ENCODE measurements around the gene SYTL1.

The SYTL1 gene, protein sequence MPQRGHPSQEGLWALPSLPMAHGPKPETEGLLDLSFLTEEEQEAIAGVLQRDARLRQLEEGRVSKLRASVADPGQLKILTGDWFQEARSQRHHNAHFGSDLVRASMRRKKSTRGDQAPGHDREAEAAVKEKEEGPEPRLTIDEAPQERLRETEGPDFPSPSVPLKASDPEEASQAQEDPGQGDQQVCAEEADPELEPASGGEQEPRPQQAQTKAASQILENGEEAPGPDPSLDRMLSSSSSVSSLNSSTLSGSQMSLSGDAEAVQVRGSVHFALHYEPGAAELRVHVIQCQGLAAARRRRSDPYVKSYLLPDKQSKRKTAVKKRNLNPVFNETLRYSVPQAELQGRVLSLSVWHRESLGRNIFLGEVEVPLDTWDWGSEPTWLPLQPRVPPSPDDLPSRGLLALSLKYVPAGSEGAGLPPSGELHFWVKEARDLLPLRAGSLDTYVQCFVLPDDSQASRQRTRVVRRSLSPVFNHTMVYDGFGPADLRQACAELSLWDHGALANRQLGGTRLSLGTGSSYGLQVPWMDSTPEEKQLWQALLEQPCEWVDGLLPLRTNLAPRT

DNA sequence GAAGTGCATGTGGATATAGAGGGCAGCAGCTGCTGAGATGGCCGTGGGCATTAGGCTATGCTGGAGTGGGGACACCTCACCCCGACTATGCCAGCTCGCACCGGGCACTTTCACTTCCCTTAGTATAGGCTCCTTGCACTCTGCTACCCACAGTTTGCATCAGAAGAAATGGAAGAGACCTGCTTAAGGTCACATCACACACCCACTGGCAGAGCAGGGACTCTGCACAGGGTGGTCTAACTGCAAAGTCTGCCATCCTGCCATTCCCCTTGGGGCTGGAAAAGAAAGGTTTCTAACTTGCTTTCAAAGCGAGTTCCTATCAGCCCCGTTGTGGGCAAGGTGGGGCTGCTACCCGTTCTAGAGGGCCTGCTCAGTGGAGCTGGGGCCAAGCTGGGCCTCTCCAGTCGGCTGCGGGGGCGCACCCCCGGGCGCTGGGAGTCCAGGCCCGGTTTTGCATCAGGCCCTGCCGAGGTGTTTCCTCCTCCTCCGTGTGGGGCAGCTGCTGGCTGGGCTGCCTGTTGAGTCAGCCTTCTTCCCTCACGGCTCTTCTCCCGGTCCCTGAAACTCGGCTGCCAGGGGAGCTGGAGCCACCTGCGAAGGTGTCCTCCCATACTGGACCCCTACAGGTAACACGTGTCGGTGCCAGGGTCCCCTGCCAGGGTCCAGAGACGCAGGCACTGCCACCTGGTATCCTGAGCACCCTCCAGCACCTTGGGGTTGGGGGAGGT, at the start of gene SYTL1:
Gene SYTL1, plus strand, starts transcription at position 498 of the 728 bp plus-strand sequence. CDS start 3,313 bp downstream, outside the sequence.
- peak; percentile 52 for DNase-seq (ENCODE audit: low read depth)

DNA sequence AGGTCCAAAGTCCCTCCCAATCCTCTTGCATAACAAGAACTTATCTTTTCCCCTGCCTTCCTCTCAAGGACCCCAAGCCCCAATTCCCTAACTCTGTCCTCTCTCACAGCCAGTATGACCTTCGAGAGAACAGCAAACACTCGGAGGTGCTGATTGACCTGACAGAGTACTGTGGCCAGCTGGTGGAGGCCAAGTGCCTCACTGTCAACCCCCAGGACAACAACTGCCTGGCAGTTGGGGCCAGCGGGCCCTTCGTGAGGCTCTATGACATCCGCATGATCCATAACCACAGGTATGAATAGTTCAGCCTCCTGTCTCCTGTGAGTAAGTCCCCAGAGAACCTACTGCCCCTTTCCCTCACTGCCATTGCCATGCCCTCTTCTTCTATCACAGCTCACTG, 49.7 kb upstream of the SYTL1 start:
- DNase-seq (ENCODE audit: low read depth): no peak

DNA sequence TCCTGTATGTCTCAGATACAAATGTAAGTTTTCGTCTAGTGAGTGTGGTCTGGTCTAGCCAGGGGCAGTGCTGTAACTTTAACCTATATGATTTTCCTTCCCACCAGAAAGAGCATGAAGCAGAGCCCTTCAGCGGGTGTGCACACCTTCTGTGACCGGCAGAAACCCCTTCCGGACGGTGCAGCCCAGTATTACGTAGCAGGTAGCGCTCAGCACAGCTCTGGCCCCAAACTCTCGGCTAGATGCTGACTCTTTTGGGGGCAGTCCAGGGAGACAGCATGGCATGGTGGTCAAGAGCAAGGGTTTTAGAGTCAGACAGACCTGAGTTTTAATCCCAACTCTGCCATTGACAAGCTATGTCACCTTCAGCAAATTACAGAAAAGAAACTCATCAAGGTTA, 47.9 kb upstream of the SYTL1 start:
- no peak for DNase-seq (ENCODE audit: low read depth)

DNA sequence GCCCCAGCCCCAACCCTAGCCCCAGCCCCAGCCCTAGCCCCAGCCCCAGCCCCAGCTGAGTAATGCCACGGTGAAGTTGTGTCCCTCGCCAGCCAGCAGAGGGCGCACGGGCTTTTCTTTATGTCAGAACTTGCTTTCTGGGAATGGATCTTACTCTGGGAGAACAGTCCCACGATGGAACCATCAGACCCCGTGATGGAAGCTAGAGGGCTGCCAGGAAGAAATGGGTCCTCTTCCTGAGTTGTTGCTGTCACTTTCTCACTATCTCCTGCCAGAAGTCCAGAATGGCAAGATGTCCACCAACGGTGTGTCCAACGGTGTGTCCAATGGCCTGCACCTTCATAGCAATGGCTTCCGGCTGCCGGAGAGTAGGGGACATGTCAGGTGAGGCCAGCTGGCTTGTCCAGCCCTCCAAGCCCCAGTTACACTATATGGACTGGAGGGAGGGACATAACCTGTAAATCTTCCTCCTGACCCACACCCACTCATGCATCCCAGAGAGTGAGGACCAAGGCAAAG, 45.0 kb upstream of the SYTL1 start:
- DNase-seq (ENCODE audit: low read depth): peak; percentile 24

DNA sequence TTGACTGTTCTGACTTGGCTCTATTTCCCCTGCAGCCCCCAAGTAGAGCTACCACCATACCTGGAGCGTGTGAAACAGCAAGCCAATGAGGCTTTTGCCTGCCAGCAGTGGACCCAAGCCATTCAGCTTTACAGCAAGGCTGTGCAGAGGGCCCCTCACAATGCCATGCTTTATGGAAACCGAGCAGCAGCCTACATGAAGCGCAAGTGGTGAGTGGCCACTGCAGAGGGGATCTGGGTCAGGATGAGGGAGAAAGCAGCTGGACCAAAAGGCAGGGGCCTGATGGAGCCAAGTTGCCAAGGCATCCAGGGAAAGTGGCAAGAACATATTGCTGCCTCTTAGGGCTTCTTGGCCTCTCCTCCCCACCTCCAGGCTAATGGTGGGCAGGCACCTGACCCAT, 43.9 kb upstream of the SYTL1 start:
- no peak for DNase-seq (ENCODE audit: low read depth)

DNA sequence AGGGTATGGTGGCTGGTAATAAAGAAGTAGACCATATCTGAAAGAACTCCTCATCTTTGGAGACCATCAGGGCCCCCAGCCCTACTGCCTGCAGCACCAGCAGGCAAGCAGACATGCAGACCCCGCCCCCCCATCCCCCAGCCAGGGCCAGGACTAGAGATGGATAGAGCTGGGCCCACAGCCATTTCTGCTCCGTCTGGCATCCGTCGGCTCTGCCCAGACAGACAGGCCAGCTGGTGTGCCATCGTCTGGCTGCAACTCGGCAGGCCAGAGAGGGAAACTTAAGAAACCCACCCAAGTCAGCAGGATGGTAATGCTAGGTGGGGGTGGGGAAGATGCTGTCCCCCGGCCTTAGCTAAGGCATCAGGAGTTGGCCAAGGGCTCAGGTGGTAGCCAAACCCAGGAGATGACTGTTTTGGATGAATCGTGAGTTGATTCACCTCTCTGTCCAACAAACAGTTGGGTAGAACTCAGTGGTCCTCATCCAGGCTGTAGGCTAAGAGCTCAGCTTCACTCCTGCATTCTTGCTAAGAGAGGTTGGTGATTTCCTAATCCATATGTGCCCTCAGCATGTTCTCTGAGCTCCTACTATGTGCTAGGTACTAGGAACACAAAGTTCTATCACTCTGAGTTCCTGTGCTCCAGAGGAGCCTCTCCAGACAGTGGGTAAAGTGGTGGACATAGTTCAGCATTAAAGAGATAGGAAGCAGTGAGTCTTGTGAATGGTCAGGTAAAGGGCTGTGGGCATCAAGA, 43.0 kb upstream of the SYTL1 start:
- DNase-seq (ENCODE audit: low read depth): no peak

DNA sequence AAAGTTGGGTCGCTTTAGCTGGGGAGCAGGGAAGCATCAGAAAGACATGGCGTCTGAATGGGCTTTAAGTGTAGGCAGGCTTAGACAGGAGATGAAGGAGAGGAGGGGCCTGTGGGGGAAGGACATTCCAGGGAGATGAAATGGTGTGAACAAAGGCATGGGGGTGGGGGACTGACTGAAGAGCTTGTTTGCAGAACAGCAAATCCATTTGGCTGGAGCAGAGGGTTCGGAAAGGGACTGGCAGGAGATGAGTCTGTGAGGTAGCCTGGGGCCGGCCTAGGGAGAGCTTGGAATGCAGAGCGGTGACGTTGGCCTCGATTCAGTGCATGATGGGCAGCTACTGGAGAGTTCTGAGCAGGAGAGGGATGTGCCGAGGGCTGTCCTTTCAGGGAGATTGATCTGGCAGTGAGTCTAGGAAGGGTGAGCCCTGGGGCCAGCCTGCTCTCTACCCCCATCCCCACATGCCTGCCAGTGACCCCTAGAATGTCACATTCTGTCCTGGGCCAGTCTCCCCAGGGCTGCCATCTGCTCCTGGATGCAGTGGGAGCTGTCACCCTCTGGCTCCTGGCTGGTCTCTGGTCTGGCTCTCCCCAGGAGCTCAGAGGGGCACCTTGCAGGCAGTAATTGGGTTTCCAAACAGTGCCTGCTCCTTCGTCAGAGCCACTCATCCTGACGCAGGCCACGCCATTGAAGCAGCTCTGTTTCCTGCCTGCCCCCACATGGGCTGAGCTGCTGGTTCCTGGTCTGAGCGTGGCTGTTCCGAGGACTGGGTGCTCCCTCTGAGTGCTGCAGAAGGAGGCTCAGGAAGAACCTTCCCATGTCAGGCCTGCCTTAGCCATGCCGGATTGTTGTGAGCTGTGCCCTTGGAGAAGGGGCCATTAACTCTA, 42.2 kb upstream of the SYTL1 start:
- no peak for DNase-seq (ENCODE audit: low read depth)

DNA sequence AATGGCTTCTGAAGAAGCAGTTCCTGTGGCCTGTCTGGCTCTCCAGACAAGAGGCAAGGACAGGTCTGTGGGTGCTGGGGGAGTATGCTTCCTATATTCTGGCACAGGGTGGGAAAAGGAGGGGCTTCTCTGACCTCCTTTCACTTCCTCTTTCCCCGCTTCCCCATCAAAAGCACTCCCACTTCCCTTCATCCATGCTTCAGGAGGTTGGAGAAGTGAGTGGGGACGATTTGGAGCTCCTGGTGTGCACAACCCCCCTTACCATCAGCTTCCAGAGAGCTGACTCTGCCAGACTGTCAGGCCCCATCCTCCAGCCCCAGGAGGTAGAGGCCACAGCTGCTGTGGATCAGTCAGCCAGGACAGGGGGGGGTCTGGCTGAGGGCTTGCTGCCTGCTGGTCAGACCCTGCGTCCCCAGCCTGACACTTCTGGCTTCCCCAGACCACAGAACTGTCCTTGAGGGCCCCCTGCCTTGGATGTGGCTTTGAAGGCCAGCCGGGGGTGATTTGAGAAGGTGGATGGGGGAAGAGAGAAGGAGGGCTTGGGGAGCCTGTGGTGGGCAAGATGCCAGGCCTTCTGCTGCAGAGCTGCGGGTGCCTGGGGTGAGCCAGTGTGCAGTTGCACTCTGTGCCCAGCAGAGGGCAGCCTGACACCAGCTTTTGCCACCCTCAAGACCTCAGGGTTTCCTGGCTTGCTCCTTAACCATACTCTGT, 41.3 kb upstream of the SYTL1 start:
- peak; percentile 55 for DNase-seq (ENCODE audit: low read depth)

DNA sequence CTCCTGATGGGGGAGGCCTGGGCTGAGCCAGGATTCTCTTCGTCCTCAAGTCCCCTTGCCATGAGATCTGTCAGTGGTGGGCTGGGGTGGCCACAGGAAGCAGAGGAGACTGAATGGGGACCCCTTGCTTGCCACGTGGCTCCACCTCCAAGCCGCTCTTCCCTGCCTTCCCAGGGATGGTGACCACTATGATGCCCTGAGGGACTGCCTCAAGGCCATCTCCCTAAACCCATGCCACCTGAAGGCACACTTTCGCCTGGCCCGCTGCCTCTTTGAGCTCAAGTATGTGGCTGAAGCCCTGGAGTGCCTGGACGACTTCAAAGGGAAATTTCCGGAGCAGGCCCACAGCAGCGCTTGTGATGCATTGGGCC, 40.8 kb upstream of the SYTL1 start:
- DNase-seq (ENCODE audit: low read depth): no peak

DNA sequence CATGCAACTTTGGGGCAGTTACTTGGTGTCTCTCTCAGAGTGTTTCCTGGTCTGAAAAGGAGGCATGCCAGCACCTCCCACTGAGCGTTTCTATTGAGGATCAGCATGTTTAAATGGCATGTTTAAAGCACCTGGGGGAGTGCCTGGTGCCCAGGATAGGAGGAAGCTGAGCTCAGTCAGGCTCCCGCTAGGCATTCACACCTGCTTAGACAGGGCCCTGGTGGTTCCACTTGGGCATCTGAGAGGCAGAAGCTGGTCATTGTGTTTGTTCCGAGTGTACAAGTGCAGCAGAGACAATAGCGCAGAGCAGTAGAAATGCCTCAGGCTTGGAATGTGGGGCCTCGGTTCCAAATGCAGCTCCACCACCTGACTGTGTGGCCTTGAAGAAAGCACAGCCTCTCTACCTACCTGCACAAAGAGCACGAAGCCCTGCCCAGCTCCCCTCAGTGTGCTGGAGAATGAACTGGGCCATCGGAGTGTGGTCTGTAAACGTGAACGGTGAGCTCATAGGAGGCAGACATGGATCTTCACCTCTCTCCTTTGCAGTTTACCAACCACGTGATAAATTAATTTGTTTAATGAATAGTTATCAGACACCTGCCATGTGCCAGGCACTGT, 40.1 kb upstream of the SYTL1 start:
- no peak for DNase-seq (ENCODE audit: low read depth)

DNA sequence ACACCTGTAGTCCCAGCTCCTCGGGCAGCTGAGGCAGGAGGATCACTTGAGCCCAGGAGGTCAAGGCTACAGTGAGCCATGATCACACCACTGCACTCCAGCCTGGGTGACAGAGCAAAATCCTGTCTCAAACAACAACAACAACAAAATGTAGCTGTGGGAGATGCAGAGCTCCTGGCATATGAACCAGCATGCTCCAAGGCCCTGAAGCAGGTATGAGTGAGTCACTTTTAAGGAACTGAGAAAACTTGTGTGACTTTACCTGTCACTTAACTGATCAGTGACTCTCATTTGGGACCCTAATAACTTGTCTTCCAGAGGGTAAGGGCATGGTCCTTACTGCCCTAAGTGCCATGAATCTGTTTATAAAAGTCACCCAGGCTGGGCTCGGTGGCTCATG, 39.2 kb upstream of the SYTL1 start:
- no peak for DNase-seq (ENCODE audit: low read depth)

DNA sequence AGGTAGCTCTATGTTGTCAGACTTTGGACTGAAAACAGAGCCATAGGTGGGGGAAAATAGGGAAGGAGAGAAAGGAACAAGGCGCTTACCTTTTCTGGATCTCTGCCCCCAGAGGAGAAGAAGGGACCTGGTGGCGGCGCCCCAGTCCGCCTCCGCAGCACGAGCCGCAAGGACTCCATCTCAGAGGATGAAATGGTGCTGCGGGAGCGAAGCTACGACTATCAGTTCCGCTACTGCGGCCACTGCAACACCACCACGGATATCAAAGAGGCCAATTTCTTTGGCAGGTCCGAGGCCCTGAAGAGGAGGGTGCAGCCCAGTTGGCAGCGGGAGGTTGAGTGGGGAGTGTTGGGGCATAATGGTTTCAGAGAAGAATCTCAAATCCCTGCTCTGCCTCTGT, 38.3 kb upstream of the SYTL1 start:
- DNase-seq (ENCODE audit: low read depth): no peak

DNA sequence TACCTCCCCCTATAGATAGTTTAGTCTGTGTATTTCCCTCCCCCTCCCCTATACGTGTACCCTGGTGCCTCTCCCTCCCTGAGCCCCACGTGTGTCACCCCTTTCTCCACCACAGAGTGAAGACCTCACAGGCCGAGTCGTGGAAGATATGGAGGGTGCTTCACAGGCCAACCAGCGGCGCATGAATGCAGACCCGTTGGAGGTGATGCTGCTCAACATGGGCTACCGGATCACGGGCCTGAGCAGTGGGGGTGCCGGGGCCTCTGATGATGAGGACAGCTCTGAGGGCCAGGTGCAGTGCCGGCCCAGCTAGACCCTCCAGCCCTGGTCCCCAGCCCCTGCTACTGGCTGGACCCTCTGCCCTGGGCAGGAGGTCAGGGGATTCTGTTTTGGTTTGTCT, 35.8 kb upstream of the SYTL1 start:
- no peak for DNase-seq (ENCODE audit: low read depth)

DNA sequence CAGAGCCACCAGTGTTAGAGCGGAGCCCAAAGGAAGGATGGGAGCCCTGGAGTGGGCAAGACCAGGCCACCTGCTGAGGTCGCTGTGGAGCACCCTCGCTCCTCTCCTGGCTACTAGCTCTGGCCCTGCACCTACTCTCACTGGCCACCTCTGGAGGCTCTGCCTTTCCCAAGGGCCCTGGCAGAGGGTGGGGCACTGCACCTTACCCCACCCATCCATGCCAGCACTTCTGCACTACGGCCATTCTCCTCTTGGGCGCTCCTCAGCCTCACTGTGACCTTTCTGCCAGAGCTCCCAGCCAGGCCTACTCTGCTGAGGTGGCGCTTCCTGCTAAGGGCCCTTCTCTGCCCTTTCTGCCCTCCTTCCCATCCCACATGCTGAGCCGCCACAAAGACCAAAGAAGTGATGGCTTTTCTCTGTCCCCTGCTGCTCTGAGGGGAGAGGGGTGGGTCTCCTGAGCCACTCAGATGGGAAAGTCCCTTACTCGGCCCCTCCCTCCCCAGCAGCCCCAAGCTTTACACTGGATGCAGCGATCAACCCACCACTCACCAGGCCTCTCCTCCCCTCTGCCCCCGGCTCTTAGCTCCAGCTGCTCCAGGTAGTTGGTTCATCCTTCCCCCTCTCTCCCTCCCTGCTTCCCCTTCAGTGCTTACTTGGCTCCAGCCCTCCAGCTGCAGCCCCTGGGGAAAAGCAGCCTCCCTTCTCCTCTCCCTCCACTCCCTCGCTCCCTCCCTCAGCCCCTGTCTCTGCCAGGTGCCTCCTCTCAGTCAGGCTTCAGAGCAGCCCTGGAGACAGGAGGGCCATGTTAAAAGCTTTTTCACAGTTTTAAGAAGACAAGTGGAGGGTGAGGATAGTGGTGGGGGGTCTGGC, 34.7 kb upstream of the SYTL1 start:
- no peak for DNase-seq (ENCODE audit: low read depth)

DNA sequence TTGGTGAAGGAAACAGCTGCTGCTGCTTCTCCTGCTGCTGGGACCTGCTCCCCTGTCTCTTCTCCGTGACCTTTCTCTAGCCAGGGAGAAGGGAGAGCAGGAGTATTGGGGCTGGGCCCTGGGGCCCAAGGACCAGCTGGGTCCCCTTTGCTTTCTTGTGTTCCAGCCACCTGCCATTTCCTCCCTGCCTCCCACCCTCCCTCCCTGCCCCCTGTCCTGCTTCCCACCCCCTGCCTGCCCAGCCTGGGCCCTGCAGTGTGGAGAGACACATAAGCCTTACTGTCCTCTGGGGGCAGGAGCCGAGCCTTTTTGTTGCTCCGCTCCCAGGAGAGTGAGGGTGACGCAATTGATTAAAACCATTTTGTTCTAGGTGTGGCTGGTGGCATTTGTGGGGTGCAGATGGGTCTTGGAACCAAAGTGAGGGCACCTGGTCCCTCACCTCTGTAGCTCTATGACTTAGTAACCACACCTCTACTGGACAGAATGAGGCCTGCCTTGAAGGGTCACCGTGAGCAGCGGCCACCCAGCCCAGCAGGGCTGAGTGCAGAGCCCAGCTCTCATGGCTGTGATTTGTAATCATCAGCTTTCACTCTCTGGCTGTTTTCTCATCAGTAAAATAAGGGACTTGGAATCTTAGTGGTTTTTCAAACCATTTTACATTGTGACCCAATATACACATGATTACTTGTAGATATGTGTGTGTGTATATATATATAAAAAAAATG, 33.8 kb upstream of the SYTL1 start:
- no peak for DNase-seq (ENCODE audit: low read depth)

DNA sequence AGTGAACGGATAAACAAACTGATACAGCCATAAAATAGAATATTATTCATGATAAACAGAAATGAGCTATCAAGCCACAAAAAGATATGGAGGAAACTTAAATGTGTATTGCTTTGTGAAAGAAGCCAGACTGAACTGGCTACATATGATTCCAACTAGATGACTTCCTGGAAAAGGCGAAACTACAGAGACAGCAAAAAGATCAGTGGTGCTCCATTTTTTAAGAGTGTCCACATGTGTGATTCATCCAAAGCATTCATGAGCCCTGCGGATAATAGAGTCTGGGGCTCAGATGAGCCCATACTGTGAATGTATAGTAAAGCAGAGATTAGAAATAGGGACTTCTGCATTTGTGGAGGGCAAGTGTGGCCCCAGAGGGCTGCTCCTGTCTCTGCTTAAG, 27.7 kb upstream of the SYTL1 start:
- DNase-seq (ENCODE audit: low read depth): no peak

DNA sequence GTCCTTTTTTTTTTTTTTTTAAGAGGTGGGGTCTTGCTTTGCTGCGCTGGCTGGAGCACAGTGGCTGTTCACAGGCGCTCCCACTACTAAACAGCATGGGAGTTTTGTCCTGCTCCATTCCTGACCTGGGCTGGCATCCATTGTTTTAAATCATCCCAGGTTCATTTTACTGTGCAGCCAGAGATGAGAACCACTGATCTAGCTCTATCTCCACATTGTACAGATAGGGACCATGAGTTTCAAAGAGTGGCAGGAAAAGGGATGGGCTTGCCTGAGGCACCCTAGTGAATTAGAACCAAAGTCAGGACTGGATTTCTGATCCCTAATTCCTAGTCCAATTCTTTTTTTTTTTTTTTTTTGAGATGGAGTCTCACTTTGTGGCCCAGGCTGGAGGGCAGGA, 27.1 kb upstream of the SYTL1 start:
- DNase-seq (ENCODE audit: low read depth): no peak

DNA sequence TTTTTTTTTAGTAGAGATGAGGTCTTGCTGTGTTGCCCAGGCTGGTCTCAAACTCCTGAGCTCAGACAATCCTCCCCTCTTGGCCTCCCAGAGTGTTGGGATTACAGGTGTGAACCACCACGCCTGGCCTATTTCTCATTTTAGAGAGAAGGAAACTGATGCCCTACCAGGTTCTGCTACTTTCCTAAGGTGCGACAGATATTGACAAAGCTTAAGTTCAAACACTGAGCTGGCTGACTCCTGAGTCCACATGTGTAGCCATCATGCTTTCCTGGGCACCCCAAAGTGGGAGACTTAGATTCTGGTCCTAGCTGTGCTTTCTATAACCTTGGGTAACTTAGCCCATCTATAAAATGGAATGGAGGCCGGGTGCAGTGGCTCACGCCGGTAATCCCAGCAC, 25.0 kb upstream of the SYTL1 start:
- no peak for DNase-seq (ENCODE audit: low read depth)

DNA sequence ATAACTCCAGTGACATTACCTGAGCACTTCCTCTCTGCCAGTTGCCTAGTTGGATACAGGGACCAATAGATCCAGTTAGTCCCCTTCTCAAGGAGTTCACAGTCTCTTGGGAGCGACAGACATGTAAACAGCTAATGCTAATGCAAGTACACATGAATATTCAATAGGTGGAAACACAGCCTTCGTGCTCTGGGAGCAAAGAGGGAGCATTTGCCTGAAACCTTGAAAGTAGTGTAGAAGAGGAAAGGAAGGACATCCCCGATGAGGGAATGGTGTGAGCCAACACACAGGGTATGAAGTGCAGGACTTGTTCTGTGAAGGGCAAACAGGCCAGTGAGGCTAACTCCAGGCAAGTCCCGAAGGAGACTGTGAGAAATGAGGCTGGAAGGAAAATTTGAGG, 23.7 kb upstream of the SYTL1 start:
- DNase-seq (ENCODE audit: low read depth): no peak
